NOMO-1 treated with dmso at 0.1 percent for 144 hours (cell line): Measurements from ENCODE around the gene PCBP3.

Experiments used
- DNase-seq: peaks from one replicate; lab custom pipeline; 2025; ENCODE audit not compliant: unreplicated experiment; lab: John Stamatoyannopoulos, UW

Gene PCBP3

GRCh38 chr21:45900034-45900868 lies 256.7 kb downstream of the PCBP3 start:
- no peak for DNase-seq

- no peak for DNase-seq
These were observed 257.7 kb downstream of the PCBP3 start for GRCh38 chr21:45901061-45901690.

GRCh38 chr21:45902292-45902995 lies 258.9 kb downstream of the PCBP3 start:
- no peak for DNase-seq

- no peak for DNase-seq
These were observed 261.7 kb downstream of the PCBP3 start for GRCh38 chr21:45905196-45905595.

- DNase-seq: no peak
These were observed 262.8 kb downstream of the PCBP3 start for GRCh38 chr21:45906196-45906805.

GRCh38 chr21:45906859-45907258 lies 263.3 kb downstream of the PCBP3 start:
- DNase-seq: no peak

GRCh38 chr21:45908536-45909237 lies 265.2 kb downstream of the PCBP3 start:
- DNase-seq: no peak

GRCh38 chr21:45909238-45909988 lies 265.9 kb downstream of the PCBP3 start:
- DNase-seq: no peak

GRCh38 chr21:45910155-45910547 lies 266.6 kb downstream of the PCBP3 start:
- DNase-seq: no peak

- no peak for DNase-seq
These were observed 267.2 kb downstream of the PCBP3 start for GRCh38 chr21:45910548-45911221.

GRCh38 chr21:45911806-45912325 lies 268.3 kb downstream of the PCBP3 start:
- no peak for DNase-seq

GRCh38 chr21:45912611-45913417 lies 269.3 kb downstream of the PCBP3 start:
- DNase-seq: no peak

GRCh38 chr21:45913418-45913765 lies 269.9 kb downstream of the PCBP3 start:
- DNase-seq: no peak

- no peak for DNase-seq
These were observed 270.4 kb downstream of the PCBP3 start for GRCh38 chr21:45913886-45914285.

- DNase-seq: no peak
These were observed 270.9 kb downstream of the PCBP3 start for GRCh38 chr21:45914321-45914845.

- no peak for DNase-seq
These were observed 272.7 kb downstream of the PCBP3 start for GRCh38 chr21:45916011-45916840.

GRCh38 chr21:45917241-45917640 lies 273.7 kb downstream of the PCBP3 start:
- no peak for DNase-seq

GRCh38 chr21:45918011-45918410 lies 274.5 kb downstream of the PCBP3 start:
- DNase-seq: no peak
